Measurements from ENCODE around the gene LCP1.

The LCP1 gene

GRCh38 chr13:46160065-46160464, 21.9 kb downstream of the LCP1 start:
- no peaks in the 10 kb centered on the region; the same call in 1 of the 2 replicates for H3K27me3 ChIP-seq

GRCh38 chr13:46158983-46159382, 23.0 kb downstream of the LCP1 start:
- TF ChIP-seq CTCF (IDR thresholded peaks at IDR 0.05; ENCODE audit: low read depth, low read length): no peak
- Histone ChIP-seq H3K4me3 (ENCODE audit: low read depth, low read length) (no peak overlapping the region), H3K27me3 (no peaks in the 10 kb centered on the region; the same call in 1 of the 2 replicates), H3K4me1 (no peaks in the 10 kb centered on the region; the same call in 1 of the 2 replicates), H3K36me3 (no peaks in the 10 kb centered on the region), H3K9me3 (no peaks in the 10 kb centered on the region)
- DNase-seq: no peak

More at GRCh38 chr13:46160065-46160464, 21.9 kb downstream of the LCP1 start:
- TF ChIP-seq CTCF (IDR thresholded peaks at IDR 0.05; ENCODE audit: low read depth, low read length): no peak
- H3K36me3 ChIP-seq: no peaks in the 10 kb centered on the region
- no peak overlapping the region for H3K4me3 ChIP-seq (ENCODE audit: low read depth, low read length)
- H3K4me1 ChIP-seq: no peaks in the 10 kb centered on the region; the same call in 1 of the 2 replicates
- H3K9me3 ChIP-seq: no peaks in the 10 kb centered on the region
- DNase-seq: no peak

GRCh38 chr13:46158222-46158621, 23.8 kb downstream of the LCP1 start:
- TF ChIP-seq CTCF (IDR thresholded peaks at IDR 0.05; ENCODE audit: low read depth, low read length): no peak
- DNase-seq: no peak
- H3K9me3 ChIP-seq: no peaks in the 10 kb centered on the region
- H3K4me3 ChIP-seq (ENCODE audit: low read depth, low read length): no peak overlapping the region
- H3K27me3 ChIP-seq: no peaks in the 10 kb centered on the region; the same call in 1 of the 2 replicates
- H3K4me1 ChIP-seq: no peaks in the 10 kb centered on the region; the same call in 1 of the 2 replicates
- no peaks in the 10 kb centered on the region for H3K36me3 ChIP-seq

GRCh38 chr13:46154136-46154801, 27.7 kb downstream of the LCP1 start:
- no peaks in the 10 kb centered on the region for H3K36me3 ChIP-seq
- no peaks in the 10 kb centered on the region for H3K4me1 ChIP-seq
- H3K4me3 ChIP-seq (ENCODE audit: low read depth, low read length): no peak overlapping the region
- DNase-seq: no peak
- H3K9me3 ChIP-seq: no peaks in the 10 kb centered on the region
- H3K27me3 ChIP-seq: peaks cover 3% of the 10 kb centered on the region
- no peak for TF ChIP-seq CTCF (IDR thresholded peaks at IDR 0.05; ENCODE audit: low read depth, low read length)

GRCh38 chr13:46152627-46153328, 29.2 kb downstream of the LCP1 start:
- peaks cover 3% of the 10 kb centered on the region for H3K27me3 ChIP-seq
- DNase-seq: no peak
- no peaks in the 10 kb centered on the region for H3K36me3 ChIP-seq
- no peaks in the 10 kb centered on the region for H3K9me3 ChIP-seq
- no peaks in the 10 kb centered on the region for H3K4me1 ChIP-seq
- H3K4me3 ChIP-seq (ENCODE audit: low read depth, low read length): no peak overlapping the region
- TF ChIP-seq CTCF (IDR thresholded peaks at IDR 0.05; ENCODE audit: low read depth, low read length): no peak
